Endothelial cell of umbilical vein (primary cell): ENCODE data around the gene CPNE1.

Source experiments
- CTCF ChIP-seq, 2 donors: IDR thresholded peaks; 1 replicate in 1 of 2; 2 replicates in 1 of 2; pipeline ENCODE4 v1.5.1; 2011; ENCODE audit warnings: low read length in 2 of 2, mild to moderate bottlenecking in 2 of 2, moderate library complexity in 2 of 2, control low read depth in 1 of 2, inconsistent platforms in 1 of 2, low read depth in 1 of 2; ENCODE audit not compliant: insufficient read depth in 1 of 2; ENCODE audit errors: extremely low read depth in 1 of 2
- EZH2 ChIP-seq: IDR thresholded peaks from 2 replicates; pipeline ENCODE4 v1.6.1; 2012; ENCODE audit warnings: borderline replicate concordance, low read depth, mild to moderate bottlenecking, moderate library complexity, low read length, inconsistent platforms; ENCODE audit not compliant: severe bottlenecking
- FOS ChIP-seq: IDR thresholded peaks from 2 replicates; pipeline ENCODE4 v1.6.1; 2011; ENCODE audit warnings: mild to moderate bottlenecking, low read length, moderate library complexity, borderline replicate concordance; ENCODE audit not compliant: insufficient read depth
- GATA2 ChIP-seq: IDR thresholded peaks from 2 replicates; pipeline ENCODE4 v1.7.0; 2011; ENCODE audit warnings: low read depth, mild to moderate bottlenecking, moderate library complexity, mixed read lengths, low read length; ENCODE audit not compliant: insufficient read length, insufficient read depth
- JUN ChIP-seq: IDR thresholded peaks from 2 replicates; pipeline ENCODE4 v1.6.1; 2011; ENCODE audit warnings: borderline replicate concordance, low read depth; ENCODE audit not compliant: insufficient read length, insufficient read depth
- MAX ChIP-seq: IDR thresholded peaks from 2 replicates; pipeline ENCODE4 v1.6.1; 2011; ENCODE audit not compliant: insufficient read depth, insufficient read length
- MYC ChIP-seq: IDR thresholded peaks from one replicate; pipeline ENCODE4 v1.6.1; 2011; ENCODE audit warnings: mild to moderate bottlenecking, low read depth, low read length
- POLR2A ChIP-seq: IDR thresholded peaks from 2 replicates; pipeline ENCODE4 v1.6.1; 2012; ENCODE audit warnings: low read depth, mild to moderate bottlenecking, control low read depth, low read length
- POLR2AphosphoS5 ChIP-seq: IDR thresholded peaks from 2 replicates; pipeline ENCODE4 v1.6.1; 2012; ENCODE audit warnings: low read depth, mild to moderate bottlenecking, control low read depth, low read length, moderate library complexity; ENCODE audit not compliant: insufficient read depth

GRCh38 chr20:35619196-35620095, 45.3 kb downstream of the CPNE1 start:
- TF ChIP-seq CTCF (IDR thresholded peaks at IDR 0.05; ENCODE audit: extremely low read depth in 1 of 2, insufficient read depth in 1 of 2, low read depth in 1 of 2, low read length in 2 of 2), result peak; percentile 58 to 65
- TF ChIP-seq POLR2AphosphoS5, result peak; percentile 42
- TF ChIP-seq POLR2A, result peak; percentile 59
- no peak for TF ChIP-seq MAX
- TF ChIP-seq EZH2, result no peak
- TF ChIP-seq GATA2, result no peak
- no peak for TF ChIP-seq JUN
- no peak for TF ChIP-seq FOS
- TF ChIP-seq MYC, result no peak
